Tibial nerve (tissue), 4 donors: ENCODE results near the gene KRT2. TPM values are rescaled to one million over a fixed set of nuclear protein-coding genes. Genes with fewer than 3 reads are reported as not detected.

Experiments used
- DNase-seq, 2 donors: peaks; one replicate each; pipeline ENCODE4 v3.0.0-alpha.2; 2019; ENCODE audit warnings: low spot score in 2 of 2
- H3K27ac ChIP-seq, 4 donors: fragments of 200-600 bp; sonication (generic) in 3 of 4; one replicate each; pipeline ENCODE4 v1.5.1; 2017 to 2019; ENCODE audit warnings: mild to moderate bottlenecking in 1 of 4
- H3K27me3 ChIP-seq, 2 donors: fragments of 200-600 bp; sonication (generic) in 1 of 2; one replicate each; pipeline versions ENCODE4 v1.5.1 to v1.6.0; 2017 to 2019
- H3K36me3 ChIP-seq, 3 donors: fragments of 200-600 bp; sonication (generic); one replicate each; pipeline ENCODE4 v1.5.1; 2018 to 2019
- H3K4me1 ChIP-seq, 4 donors: fragments of 200-600 bp; sonication (generic) in 3 of 4; one replicate each; pipeline ENCODE4 v1.5.1; 2017 to 2019
- H3K4me3 ChIP-seq, 4 donors: fragments of 200-600 bp; sonication (generic) in 3 of 4; one replicate each; pipeline ENCODE4 v1.5.1; 2017 to 2019; ENCODE audit warnings: mild to moderate bottlenecking in 1 of 4, moderate library complexity in 1 of 4
- H3K9me3 ChIP-seq, 4 donors: fragments of 200-600 bp; sonication (generic) in 3 of 4; one replicate each; pipeline ENCODE4 v1.5.1; 2017 to 2019
- CTCF ChIP-seq, 5 experiments: fragments of 200-600 bp in 3 of 5; fragments of 450-650 bp in 2 of 5; sonication (generic) in 3 of 5; IDR thresholded peaks; one replicate each; pipeline ENCODE4 v1.5.1; 2016 to 2019; ENCODE audit warnings: antibody characterized with exemption in 5 of 5, mild to moderate bottlenecking in 3 of 5, moderate library complexity in 2 of 5
- EP300 ChIP-seq, 2 donors: sonication (generic); formaldehyde crosslinking; IDR thresholded peaks; one replicate each; pipeline ENCODE4 v1.6.1; 2017; ENCODE audit warnings: antibody characterized with exemption in 2 of 2, mild to moderate bottlenecking in 1 of 2
- POLR2A ChIP-seq, 2 donors: fragments of 450-650 bp; IDR thresholded peaks; one replicate each; pipeline ENCODE4 v1.6.1; 2017; ENCODE audit warnings: antibody characterized with exemption in 2 of 2, mild to moderate bottlenecking in 2 of 2, moderate library complexity in 2 of 2
- WGBS, 2 donors: methylation state at CpG; one replicate each; pipeline ENCODE4 v1.1.5; 2018; 5-methylcytosine and 5-hydroxymethylcytosine counted together
- total RNA-seq, 4 donors: library from RNA; depleted of rRNA; stranded (reverse); fragments of >200 nt; gene quantifications; one replicate each; pipeline ENCODE4 v1.1.0, GENCODE V29; 2016

The KRT2 gene
- total RNA-seq, 4 donors from 2014 or later = not detected

GRCh38 chr12:52681526-52682380 is 29.7 kb upstream of the KRT2 start:
- no peak overlapping the region for H3K4me3 ChIP-seq
- WGBS, 2 donors = 76 to 78% methylated on average over 12 of the region's 12 CpGs
- no peak overlapping the region for H3K27ac ChIP-seq
- no peaks in the 10 kb centered on the region for H3K36me3 ChIP-seq
- peaks cover 0 to 10% of the 10 kb centered on the region in 2 donors for H3K27me3 ChIP-seq
- no peak for TF ChIP-seq CTCF (IDR thresholded peaks at IDR 0.05)
- no peak for TF ChIP-seq EP300 (IDR thresholded peaks at IDR 0.05)
- TF ChIP-seq POLR2A (IDR thresholded peaks at IDR 0.05) = no peak
- no peaks in the 10 kb centered on the region for H3K9me3 ChIP-seq
- H3K4me1 ChIP-seq = peaks cover 0 to 5% (median 0%) of the 10 kb centered on the region in 4 donors
- no peak for DNase-seq

GRCh38 chr12:52680363-52680762 is 28.4 kb upstream of the KRT2 start, which contains the start of gene KRT1:
Gene KRT1, minus strand, starts transcription at chr12:52680407. Its CDS starts 59 bp downstream, at chr12:52680348.
- WGBS, 2 donors = 89 to 90% methylated on average over 3 of the region's 3 CpGs
- no peak for DNase-seq
- no peak for TF ChIP-seq POLR2A (IDR thresholded peaks at IDR 0.05)
- no peak for TF ChIP-seq EP300 (IDR thresholded peaks at IDR 0.05)
- no peak for TF ChIP-seq CTCF (IDR thresholded peaks at IDR 0.05)

GRCh38 chr12:52679875-52680274 is 27.9 kb upstream of the KRT2 start:
- TF ChIP-seq POLR2A (IDR thresholded peaks at IDR 0.05) (no peak), CTCF (IDR thresholded peaks at IDR 0.05) (no peak), EP300 (IDR thresholded peaks at IDR 0.05) (no peak)
- Histone ChIP-seq H3K4me3 (no peak overlapping the region), H3K27ac (no peak overlapping the region), H3K4me1 (peaks cover 0 to 5% (median 0%) of the 10 kb centered on the region in 4 donors), H3K36me3 (no peaks in the 10 kb centered on the region), H3K27me3 (peaks cover 0 to 5% of the 10 kb centered on the region in 2 donors), H3K9me3 (no peaks in the 10 kb centered on the region)
- no peak for DNase-seq
- WGBS, 2 donors = 93 to 94% methylated on average over 5 of the region's 5 CpGs

More at GRCh38 chr12:52680363-52680762, 28.4 kb upstream of the KRT2 start, which contains the start of gene KRT1:
- Histone ChIP-seq H3K4me3 (no peak within 1 kb of the TSS), H3K9me3 (no peaks in the 10 kb centered on the region), H3K27ac (no peak within 1 kb of the TSS), H3K4me1 (peaks cover 0 to 5% (median 0%) of the 10 kb centered on the region in 4 donors), H3K36me3 (no peaks in the 10 kb centered on the region), H3K27me3 (peaks cover 0 to 5% of the 10 kb centered on the region in 2 donors)

GRCh38 chr12:52677671-52678070 is 25.7 kb upstream of the KRT2 start:
- TF ChIP-seq POLR2A (IDR thresholded peaks at IDR 0.05) = no peak
- no peak for TF ChIP-seq EP300 (IDR thresholded peaks at IDR 0.05)
- no peak for TF ChIP-seq CTCF (IDR thresholded peaks at IDR 0.05)
- 73% methylated on average over 1 of the region's 1 CpG for WGBS, 2 donors
- no peaks in the 10 kb centered on the region for H3K9me3 ChIP-seq
- H3K36me3 ChIP-seq = no peaks in the 10 kb centered on the region
- DNase-seq = no peak
- peaks cover 0 to 5% (median 0%) of the 10 kb centered on the region in 4 donors for H3K4me1 ChIP-seq
- H3K27me3 ChIP-seq = peaks cover 0 to 9% of the 10 kb centered on the region in 2 donors
- no peak overlapping the region for H3K4me3 ChIP-seq
- no peak overlapping the region for H3K27ac ChIP-seq

- 92 to 94% methylated on average over 5 of the region's 5 CpGs for WGBS, 2 donors
- Histone ChIP-seq H3K4me3 (no peak overlapping the region), H3K9me3 (no peaks in the 10 kb centered on the region), H3K27me3 (peaks cover 0 to 9% of the 10 kb centered on the region in 2 donors), H3K36me3 (no peaks in the 10 kb centered on the region), H3K27ac (no peak overlapping the region), H3K4me1 (no peaks in the 10 kb centered on the region)
- no peak for DNase-seq
- no peak for TF ChIP-seq CTCF (IDR thresholded peaks at IDR 0.05)
- no peak for TF ChIP-seq EP300 (IDR thresholded peaks at IDR 0.05)
- TF ChIP-seq POLR2A (IDR thresholded peaks at IDR 0.05) = no peak
Measured at GRCh38 chr12:52677126-52677525, 25.1 kb upstream of the KRT2 start.
